WTC11 (cell line): Measurements from ENCODE around the gene RNF212.

ENCODE experiments used
- ATF2 ChIP-seq: sonication (generic); formaldehyde crosslinking; IDR thresholded peaks from 2 replicates; pipeline ENCODE4 v1.8.1; 2022; ENCODE audit warnings: low read depth, missing genetic modification reagents, borderline replicate concordance
- CBFB ChIP-seq: sonication (generic); formaldehyde crosslinking; IDR thresholded peaks from 2 replicates; pipeline ENCODE4 v1.8.1; 2022; ENCODE audit warnings: mild to moderate bottlenecking, low read depth, missing genetic modification reagents
- FOXP1 ChIP-seq: sonication (generic); formaldehyde crosslinking; IDR thresholded peaks from 2 replicates; pipeline ENCODE4 v1.8.0; 2022; ENCODE audit warnings: missing genetic modification reagents, mild to moderate bottlenecking, moderate library complexity, borderline replicate concordance
- JAZF1 ChIP-seq: fragments of 250-450 bp; sonication (Bioruptor Pico); IDR thresholded peaks from 2 replicates; pipeline ENCODE4 v1.9.0; 2021; ENCODE audit warnings: moderate library complexity, mild to moderate bottlenecking, inconsistent platforms
- NFYB ChIP-seq: sonication (generic); formaldehyde crosslinking; conservative IDR thresholded peaks from 2 replicates; pipeline ENCODE4 v1.8.0; 2022; ENCODE audit warnings: low read depth, missing genetic modification reagents
- TCF7 ChIP-seq: sonication (generic); formaldehyde crosslinking; IDR thresholded peaks from 2 replicates; pipeline ENCODE4 v1.8.0; 2022; ENCODE audit warnings: mild to moderate bottlenecking, low read depth, missing genetic modification reagents, moderate library complexity
- TF ChIP-seq, protein P1 (sequence below): fragments of 200-600 bp; IDR thresholded peaks from 2 replicates; pipeline ENCODE4 v1.8.0; 2022; ENCODE audit warnings: antibody characterized with exemption
- TF ChIP-seq, protein P2 (sequence below): sonication (generic); formaldehyde crosslinking; IDR thresholded peaks from 2 replicates; pipeline ENCODE4 v1.8.0; 2022; ENCODE audit warnings: mild to moderate bottlenecking, missing genetic modification reagents

DNA sequence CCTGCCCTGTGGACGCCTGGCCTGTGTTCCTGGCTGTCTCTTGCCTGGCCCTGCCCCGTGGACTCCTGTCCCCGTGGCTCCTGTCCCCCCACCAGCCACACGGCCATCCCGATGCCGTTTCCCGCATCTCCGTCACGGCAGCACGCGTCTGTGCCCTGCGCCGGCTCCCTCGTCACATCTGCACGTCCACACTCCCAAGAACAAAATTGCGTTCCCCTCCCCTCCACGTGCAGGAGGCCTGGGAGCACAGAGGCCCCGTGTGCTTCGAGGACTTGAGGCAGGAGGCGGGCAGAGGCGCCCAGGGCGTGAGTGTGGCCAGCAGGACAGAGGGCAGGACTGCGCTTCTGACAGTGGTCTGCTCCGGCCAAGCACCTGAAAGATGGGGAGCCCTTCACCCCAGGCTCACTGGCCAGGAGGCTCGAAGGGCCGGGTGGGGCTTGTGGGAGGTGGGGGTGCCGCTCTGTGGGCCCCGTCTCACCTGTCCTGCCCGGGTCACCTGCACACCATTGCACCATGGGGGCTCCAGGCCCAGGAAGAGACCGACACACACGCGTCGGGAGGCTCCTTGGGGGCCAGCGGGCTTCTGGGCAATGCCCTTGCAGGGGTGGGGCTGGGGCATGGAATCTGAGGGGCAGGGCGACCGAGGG lies 84.7 kb downstream of the RNF212 start:
- TF ChIP-seq CBFB (CRISPR knock-in tag) = no peak
- TF ChIP-seq, protein P1, sequence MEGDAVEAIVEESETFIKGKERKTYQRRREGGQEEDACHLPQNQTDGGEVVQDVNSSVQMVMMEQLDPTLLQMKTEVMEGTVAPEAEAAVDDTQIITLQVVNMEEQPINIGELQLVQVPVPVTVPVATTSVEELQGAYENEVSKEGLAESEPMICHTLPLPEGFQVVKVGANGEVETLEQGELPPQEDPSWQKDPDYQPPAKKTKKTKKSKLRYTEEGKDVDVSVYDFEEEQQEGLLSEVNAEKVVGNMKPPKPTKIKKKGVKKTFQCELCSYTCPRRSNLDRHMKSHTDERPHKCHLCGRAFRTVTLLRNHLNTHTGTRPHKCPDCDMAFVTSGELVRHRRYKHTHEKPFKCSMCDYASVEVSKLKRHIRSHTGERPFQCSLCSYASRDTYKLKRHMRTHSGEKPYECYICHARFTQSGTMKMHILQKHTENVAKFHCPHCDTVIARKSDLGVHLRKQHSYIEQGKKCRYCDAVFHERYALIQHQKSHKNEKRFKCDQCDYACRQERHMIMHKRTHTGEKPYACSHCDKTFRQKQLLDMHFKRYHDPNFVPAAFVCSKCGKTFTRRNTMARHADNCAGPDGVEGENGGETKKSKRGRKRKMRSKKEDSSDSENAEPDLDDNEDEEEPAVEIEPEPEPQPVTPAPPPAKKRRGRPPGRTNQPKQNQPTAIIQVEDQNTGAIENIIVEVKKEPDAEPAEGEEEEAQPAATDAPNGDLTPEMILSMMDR = no peak
- no peak for TF ChIP-seq TCF7 (CRISPR knock-in tag)
- TF ChIP-seq, protein P2, sequence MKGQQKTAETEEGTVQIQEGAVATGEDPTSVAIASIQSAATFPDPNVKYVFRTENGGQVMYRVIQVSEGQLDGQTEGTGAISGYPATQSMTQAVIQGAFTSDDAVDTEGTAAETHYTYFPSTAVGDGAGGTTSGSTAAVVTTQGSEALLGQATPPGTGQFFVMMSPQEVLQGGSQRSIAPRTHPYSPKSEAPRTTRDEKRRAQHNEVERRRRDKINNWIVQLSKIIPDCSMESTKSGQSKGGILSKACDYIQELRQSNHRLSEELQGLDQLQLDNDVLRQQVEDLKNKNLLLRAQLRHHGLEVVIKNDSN = no peak
- no peak for TF ChIP-seq NFYB (CRISPR knock-in tag)
- TF ChIP-seq FOXP1 (CRISPR knock-in tag) = no peak
- no peak for TF ChIP-seq JAZF1
- no peak for TF ChIP-seq ATF2
